ENCODE measurements around the gene MAG.

Gene MAG

DNA sequence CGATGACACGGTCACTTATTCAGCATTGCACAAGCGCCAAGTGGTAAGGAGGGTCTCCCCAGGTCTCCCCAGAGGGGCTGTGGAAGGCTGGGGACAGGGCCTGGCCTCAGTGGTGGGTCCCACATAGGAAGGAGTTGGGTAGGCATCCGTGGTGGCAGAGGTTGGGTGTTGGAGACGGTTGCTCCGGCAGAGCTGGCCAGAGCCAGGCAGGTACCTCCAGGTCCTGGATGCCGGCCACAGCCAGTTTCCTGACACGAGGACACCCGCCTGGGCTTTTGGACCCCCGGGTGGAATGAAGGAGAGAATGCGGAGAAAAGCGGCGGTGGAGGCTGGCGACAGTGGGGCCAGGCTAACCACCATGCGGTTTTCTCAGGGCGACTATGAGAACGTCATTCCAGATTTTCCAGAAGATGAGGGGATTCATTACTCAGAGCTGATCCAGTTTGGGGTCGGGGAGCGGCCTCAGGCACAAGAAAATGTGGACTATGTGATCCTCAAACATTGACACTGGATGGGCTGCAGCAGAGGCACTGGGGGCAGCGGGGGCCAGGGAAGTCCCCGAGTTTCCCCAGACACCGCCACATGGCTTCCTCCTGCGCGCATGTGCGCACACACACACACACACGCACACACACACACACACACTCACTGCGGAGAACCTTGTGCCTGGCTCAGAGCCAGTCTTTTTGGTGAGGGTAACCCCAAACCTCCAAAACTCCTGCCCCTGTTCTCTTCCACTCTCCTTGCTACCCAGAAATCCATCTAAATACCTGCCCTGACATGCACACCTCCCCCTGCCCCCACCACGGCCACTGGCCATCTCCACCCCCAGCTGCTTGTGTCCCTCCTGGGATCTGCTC lies 54.5 kb downstream of the MAG start:
- no peaks in the 10 kb centered on the region for H3K27me3 ChIP-seq (ENCODE audit: control insufficient read depth, insufficient read depth, low read length)
- H3K27ac ChIP-seq (ENCODE audit: low read length) = no peak overlapping the region
- no peaks in the 10 kb centered on the region for H3K36me3 ChIP-seq (ENCODE audit: control insufficient read depth, insufficient read depth, low read length)
- peaks cover 3% of the 10 kb centered on the region; the same call in 1 of the 2 replicates for H3K4me1 ChIP-seq (ENCODE audit: control insufficient read depth, insufficient read depth, low read length)
- H3K4me3 ChIP-seq (ENCODE audit: low read length) = no peak overlapping the region
- no CpG with 5 or more reads among the region's 28 CpGs for WGBS (ENCODE audit: insufficient coverage, insufficient read length)
- no peaks in the 10 kb centered on the region for H3K9me3 ChIP-seq (ENCODE audit: control insufficient read depth, insufficient read depth, low read length)
- no peak for DNase-seq (ENCODE audit: low read depth, low spot score)

DNA sequence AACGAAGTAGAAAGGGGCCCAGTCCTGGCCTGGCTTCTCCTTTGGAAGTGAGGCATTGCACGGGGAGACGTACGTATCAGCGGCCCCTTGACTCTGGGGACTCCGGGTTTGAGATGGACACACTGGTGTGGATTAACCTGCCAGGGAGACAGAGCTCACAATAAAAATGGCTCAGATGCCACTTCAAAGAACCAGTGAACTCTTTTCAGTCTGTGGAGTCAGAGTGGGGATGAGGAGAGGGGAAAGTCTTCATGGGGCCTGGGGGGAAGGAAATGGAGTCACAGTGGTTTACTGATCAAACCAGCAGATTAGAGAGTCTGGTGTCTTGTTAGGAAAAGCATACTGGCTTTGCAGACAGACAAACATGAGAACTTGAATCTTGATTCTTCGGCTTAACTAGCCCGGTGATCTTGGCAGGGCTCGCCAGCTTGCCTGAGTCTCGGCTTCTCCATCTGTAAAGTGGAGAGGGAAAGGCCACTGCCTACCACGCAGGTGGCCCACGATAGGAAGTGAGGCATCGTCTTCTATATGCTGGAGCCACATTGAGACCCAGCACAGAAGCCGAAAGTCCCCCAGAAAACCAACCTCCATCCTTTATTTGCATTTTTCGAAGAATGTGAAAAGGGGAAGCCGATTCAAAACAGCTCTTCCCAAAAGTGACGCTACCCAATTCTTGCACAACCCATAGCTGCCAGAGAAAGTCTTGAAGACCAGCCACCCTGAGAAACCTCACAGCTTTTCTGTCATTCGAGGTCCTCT lies 55.4 kb downstream of the MAG start, which contains the start of gene FFAR1:
FFAR1 (plus strand) TSS at position 732 of the 759 bp plus-strand sequence. CDS start 3,650 bp downstream, outside the sequence.
- no peaks in the 10 kb centered on the region for H3K36me3 ChIP-seq (ENCODE audit: control insufficient read depth, insufficient read depth, low read length)
- H3K4me3 ChIP-seq (ENCODE audit: low read length) = no peak within 1 kb of the TSS
- no CpG with 5 or more reads among the region's 18 CpGs for WGBS (ENCODE audit: insufficient coverage, insufficient read length)
- H3K9me3 ChIP-seq (ENCODE audit: control insufficient read depth, insufficient read depth, low read length) = no peaks in the 10 kb centered on the region
- no peak within 1 kb of the TSS for H3K27ac ChIP-seq (ENCODE audit: low read length)
- DNase-seq (ENCODE audit: low read depth, low spot score) = no peak
- H3K4me1 ChIP-seq (ENCODE audit: control insufficient read depth, insufficient read depth, low read length) = peaks cover 3% of the 10 kb centered on the region; the same call in 1 of the 2 replicates
- H3K27me3 ChIP-seq (ENCODE audit: control insufficient read depth, insufficient read depth, low read length) = no peaks in the 10 kb centered on the region

- no peak overlapping the region for H3K27ac ChIP-seq (ENCODE audit: low read length)
- H3K9me3 ChIP-seq (ENCODE audit: control insufficient read depth, insufficient read depth, low read length) = no peaks in the 10 kb centered on the region
- no peaks in the 10 kb centered on the region for H3K27me3 ChIP-seq (ENCODE audit: control insufficient read depth, insufficient read depth, low read length)
- H3K4me1 ChIP-seq (ENCODE audit: control insufficient read depth, insufficient read depth, low read length) = peaks cover 6% of the 10 kb centered on the region
- no peak overlapping the region for H3K4me3 ChIP-seq (ENCODE audit: low read length)
- WGBS (ENCODE audit: insufficient coverage, insufficient read length) = no CpG with 5 or more reads among the region's 7 CpGs
- DNase-seq (ENCODE audit: low read depth, low spot score) = no peak
- H3K36me3 ChIP-seq (ENCODE audit: control insufficient read depth, insufficient read depth, low read length) = no peaks in the 10 kb centered on the region
These were observed 56.0 kb downstream of the MAG start for GRCh38 chr19:35347930-35348298.

GRCh38 chr19:35348911-35349611 lies 57.1 kb downstream of the MAG start:
- peaks cover 6% of the 10 kb centered on the region for H3K4me1 ChIP-seq (ENCODE audit: control insufficient read depth, insufficient read depth, low read length)
- H3K27me3 ChIP-seq (ENCODE audit: control insufficient read depth, insufficient read depth, low read length) = no peaks in the 10 kb centered on the region
- no peaks in the 10 kb centered on the region for H3K36me3 ChIP-seq (ENCODE audit: control insufficient read depth, insufficient read depth, low read length)
- DNase-seq (ENCODE audit: low read depth, low spot score) = no peak
- no peak overlapping the region for H3K4me3 ChIP-seq (ENCODE audit: low read length)
- no peaks in the 10 kb centered on the region for H3K9me3 ChIP-seq (ENCODE audit: control insufficient read depth, insufficient read depth, low read length)
- no CpG with 5 or more reads among the region's 18 CpGs for WGBS (ENCODE audit: insufficient coverage, insufficient read length)
- no peak overlapping the region for H3K27ac ChIP-seq (ENCODE audit: low read length)

- no peak overlapping the region for H3K4me3 ChIP-seq (ENCODE audit: low read length)
- no peak overlapping the region for H3K27ac ChIP-seq (ENCODE audit: low read length)
- WGBS (ENCODE audit: insufficient coverage, insufficient read length) = no CpG with 5 or more reads among the region's 17 CpGs
- H3K9me3 ChIP-seq (ENCODE audit: control insufficient read depth, insufficient read depth, low read length) = no peaks in the 10 kb centered on the region
- H3K4me1 ChIP-seq (ENCODE audit: control insufficient read depth, insufficient read depth, low read length) = peaks cover 6% of the 10 kb centered on the region
- DNase-seq (ENCODE audit: low read depth, low spot score) = no peak
- H3K27me3 ChIP-seq (ENCODE audit: control insufficient read depth, insufficient read depth, low read length) = no peaks in the 10 kb centered on the region
- H3K36me3 ChIP-seq (ENCODE audit: control insufficient read depth, insufficient read depth, low read length) = no peaks in the 10 kb centered on the region
These were observed 57.9 kb downstream of the MAG start for GRCh38 chr19:35349614-35350521.

DNA sequence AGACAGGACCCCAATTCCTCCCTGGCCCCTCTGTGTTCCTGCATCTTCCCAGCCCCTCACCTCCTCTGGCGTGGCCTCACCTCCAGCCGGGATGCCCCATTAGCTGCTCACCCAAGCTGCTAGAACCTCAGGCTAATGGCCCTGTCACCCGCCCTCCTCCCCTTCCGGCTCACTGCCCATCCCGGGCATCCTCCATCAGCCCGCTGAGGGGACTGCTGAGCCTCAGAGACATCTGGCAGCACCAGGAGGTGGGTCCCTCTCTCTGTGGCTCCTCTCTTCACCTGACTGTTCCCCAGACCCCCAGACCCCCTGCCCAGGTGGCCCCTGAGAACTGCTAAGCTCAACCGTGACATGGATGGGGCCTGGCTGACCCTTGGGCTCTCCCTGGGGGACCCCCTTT lies 58.6 kb downstream of the MAG start:
- Histone ChIP-seq H3K4me1 (ENCODE audit: control insufficient read depth, insufficient read depth, low read length) (peaks cover 6% of the 10 kb centered on the region), H3K27me3 (ENCODE audit: control insufficient read depth, insufficient read depth, low read length) (no peaks in the 10 kb centered on the region), H3K4me3 (ENCODE audit: low read length) (no peak overlapping the region), H3K36me3 (ENCODE audit: control insufficient read depth, insufficient read depth, low read length) (no peaks in the 10 kb centered on the region), H3K9me3 (ENCODE audit: control insufficient read depth, insufficient read depth, low read length) (no peaks in the 10 kb centered on the region), H3K27ac (ENCODE audit: low read length) (no peak overlapping the region)
- no peak for DNase-seq (ENCODE audit: low read depth, low spot score)
- WGBS (ENCODE audit: insufficient coverage, insufficient read length) = no CpG with 5 or more reads among the region's 7 CpGs

DNA sequence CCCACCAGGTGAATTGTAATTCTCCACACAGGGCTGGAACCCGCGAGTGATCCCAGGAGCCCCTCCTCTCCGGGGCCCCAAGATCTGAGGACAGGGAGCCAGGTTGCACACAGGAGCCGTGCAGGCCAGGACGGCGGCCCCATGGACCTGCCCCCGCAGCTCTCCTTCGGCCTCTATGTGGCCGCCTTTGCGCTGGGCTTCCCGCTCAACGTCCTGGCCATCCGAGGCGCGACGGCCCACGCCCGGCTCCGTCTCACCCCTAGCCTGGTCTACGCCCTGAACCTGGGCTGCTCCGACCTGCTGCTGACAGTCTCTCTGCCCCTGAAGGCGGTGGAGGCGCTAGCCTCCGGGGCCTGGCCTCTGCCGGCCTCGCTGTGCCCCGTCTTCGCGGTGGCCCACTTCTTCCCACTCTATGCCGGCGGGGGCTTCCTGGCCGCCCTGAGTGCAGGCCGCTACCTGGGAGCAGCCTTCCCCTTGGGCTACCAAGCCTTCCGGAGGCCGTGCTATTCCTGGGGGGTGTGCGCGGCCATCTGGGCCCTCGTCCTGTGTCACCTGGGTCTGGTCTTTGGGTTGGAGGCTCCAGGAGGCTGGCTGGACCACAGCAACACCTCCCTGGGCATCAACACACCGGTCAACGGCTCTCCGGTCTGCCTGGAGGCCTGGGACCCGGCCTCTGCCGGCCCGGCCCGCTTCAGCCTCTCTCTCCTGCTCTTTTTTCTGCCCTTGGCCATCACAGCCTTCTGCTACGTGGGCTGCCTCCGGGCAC lies 59.6 kb downstream of the MAG start:
- no peak for DNase-seq (ENCODE audit: low read depth, low spot score)

GRCh38 chr19:35352177-35352447 lies 60.2 kb downstream of the MAG start:
- Histone ChIP-seq H3K4me1 (ENCODE audit: control insufficient read depth, insufficient read depth, low read length) (peaks cover 6% of the 10 kb centered on the region), H3K27me3 (ENCODE audit: control insufficient read depth, insufficient read depth, low read length) (no peaks in the 10 kb centered on the region), H3K4me3 (ENCODE audit: low read length) (no peak overlapping the region), H3K27ac (ENCODE audit: low read length) (no peak overlapping the region), H3K36me3 (ENCODE audit: control insufficient read depth, insufficient read depth, low read length) (no peaks in the 10 kb centered on the region), H3K9me3 (ENCODE audit: control insufficient read depth, insufficient read depth, low read length) (no peaks in the 10 kb centered on the region)
- DNase-seq (ENCODE audit: low read depth, low spot score) = no peak
- no CpG with 5 or more reads among the region's 18 CpGs for WGBS (ENCODE audit: insufficient coverage, insufficient read length)

More for the DNA sequence above, 59.6 kb downstream of the MAG start:
- Histone ChIP-seq H3K4me1 (ENCODE audit: control insufficient read depth, insufficient read depth, low read length) (peaks cover 6% of the 10 kb centered on the region), H3K9me3 (ENCODE audit: control insufficient read depth, insufficient read depth, low read length) (no peaks in the 10 kb centered on the region), H3K36me3 (ENCODE audit: control insufficient read depth, insufficient read depth, low read length) (no peaks in the 10 kb centered on the region), H3K27ac (ENCODE audit: low read length) (no peak overlapping the region), H3K27me3 (ENCODE audit: control insufficient read depth, insufficient read depth, low read length) (no peaks in the 10 kb centered on the region), H3K4me3 (ENCODE audit: low read length) (no peak overlapping the region)
- no CpG with 5 or more reads among the region's 47 CpGs for WGBS (ENCODE audit: insufficient coverage, insufficient read length)

GRCh38 chr19:35352448-35353304 lies 60.7 kb downstream of the MAG start:
- no peaks in the 10 kb centered on the region for H3K9me3 ChIP-seq (ENCODE audit: control insufficient read depth, insufficient read depth, low read length)
- H3K36me3 ChIP-seq (ENCODE audit: control insufficient read depth, insufficient read depth, low read length) = no peaks in the 10 kb centered on the region
- H3K27me3 ChIP-seq (ENCODE audit: control insufficient read depth, insufficient read depth, low read length) = no peaks in the 10 kb centered on the region
- peak; percentile 76 for DNase-seq (ENCODE audit: low read depth, low spot score)
- WGBS (ENCODE audit: insufficient coverage, insufficient read length) = no CpG with 5 or more reads among the region's 32 CpGs
- H3K4me1 ChIP-seq (ENCODE audit: control insufficient read depth, insufficient read depth, low read length) = peaks cover 6% of the 10 kb centered on the region
- H3K27ac ChIP-seq (ENCODE audit: low read length) = no peak overlapping the region
- no peak overlapping the region for H3K4me3 ChIP-seq (ENCODE audit: low read length)
